Upper lobe of left lung (tissue), 4 donors: ENCODE results near the gene TRIM17.

Source experiments
- CTCF ChIP-seq, 6 experiments: fragments of 450-650 bp in 4 of 6; fragments of 200-600 bp in 2 of 6; sonication (generic) in 2 of 6; IDR thresholded peaks; one replicate each; pipeline ENCODE4 v1.5.1; 2016 to 2019; ENCODE audit warnings: antibody characterized with exemption in 6 of 6
- POLR2A ChIP-seq, 4 donors: fragments of 450-650 bp; IDR thresholded peaks; one replicate each; pipeline ENCODE4 v1.5.1; 2016 to 2017; ENCODE audit warnings: antibody characterized with exemption in 4 of 4, mild to moderate bottlenecking in 2 of 4

GRCh38 chr1:228457017-228457395 lies 40.3 kb upstream of the TRIM17 start:
- no peak for TF ChIP-seq CTCF (IDR thresholded peaks at IDR 0.05)
- TF ChIP-seq POLR2A (IDR thresholded peaks at IDR 0.05): no peak
